HG03095 (cell line): ENCODE measurements around the gene SF3B5.
"Not testable (repeated sequence)": the region's sequence is repeated elsewhere in the genome, so short reads cannot be mapped to it uniquely, and the experiment has no call there.

ENCODE experiments used
- ATAC-seq: cut with Tn5 transposase; IDR thresholded peaks from one replicate; pipeline ENCODE4 v1.9.1; 2021; ENCODE audit warnings: moderate library complexity; ENCODE audit not compliant: unreplicated experiment

Gene SF3B5

DNA sequence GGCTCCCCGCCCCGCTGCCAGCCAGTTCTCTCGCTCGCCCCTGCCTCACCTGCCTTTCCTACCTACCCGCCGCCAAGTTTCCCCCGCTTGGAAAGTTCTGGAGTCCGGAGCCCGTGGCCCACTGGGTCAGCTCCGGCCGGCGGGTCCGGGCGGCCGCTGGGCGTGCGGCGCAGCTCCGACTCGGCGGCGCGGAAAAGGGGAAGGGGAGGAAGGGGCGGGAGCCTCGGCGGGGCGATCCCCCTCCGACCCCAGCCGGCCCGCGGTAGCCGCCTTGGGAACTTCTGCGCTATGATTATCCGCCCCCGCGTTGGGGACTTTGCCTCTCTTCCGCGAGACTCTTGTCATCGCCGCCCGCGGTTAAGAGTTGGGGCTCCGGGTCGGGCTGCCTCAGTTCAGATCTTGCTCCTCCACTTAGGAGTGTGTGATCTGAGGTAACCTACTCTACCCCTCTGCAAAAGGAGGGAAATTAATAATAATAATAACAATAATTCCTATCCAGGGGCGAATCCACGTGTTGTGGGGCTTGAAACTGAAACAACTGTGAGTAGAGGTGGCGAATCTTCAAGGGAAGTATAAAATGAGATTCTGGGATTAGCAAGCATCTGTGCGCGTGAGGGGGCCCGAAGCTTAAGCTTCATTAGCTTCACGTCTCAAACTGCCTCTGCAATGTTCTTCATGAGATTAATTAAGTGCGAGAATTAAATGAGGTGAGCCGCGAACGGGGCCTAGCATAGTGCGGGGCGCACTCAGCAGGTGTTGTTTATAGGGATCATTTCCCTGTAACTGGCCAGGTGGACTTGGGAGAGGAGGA is 30.8 kb downstream of the SF3B5 start:
- ATAC-seq = peak; percentile 23

DNA sequence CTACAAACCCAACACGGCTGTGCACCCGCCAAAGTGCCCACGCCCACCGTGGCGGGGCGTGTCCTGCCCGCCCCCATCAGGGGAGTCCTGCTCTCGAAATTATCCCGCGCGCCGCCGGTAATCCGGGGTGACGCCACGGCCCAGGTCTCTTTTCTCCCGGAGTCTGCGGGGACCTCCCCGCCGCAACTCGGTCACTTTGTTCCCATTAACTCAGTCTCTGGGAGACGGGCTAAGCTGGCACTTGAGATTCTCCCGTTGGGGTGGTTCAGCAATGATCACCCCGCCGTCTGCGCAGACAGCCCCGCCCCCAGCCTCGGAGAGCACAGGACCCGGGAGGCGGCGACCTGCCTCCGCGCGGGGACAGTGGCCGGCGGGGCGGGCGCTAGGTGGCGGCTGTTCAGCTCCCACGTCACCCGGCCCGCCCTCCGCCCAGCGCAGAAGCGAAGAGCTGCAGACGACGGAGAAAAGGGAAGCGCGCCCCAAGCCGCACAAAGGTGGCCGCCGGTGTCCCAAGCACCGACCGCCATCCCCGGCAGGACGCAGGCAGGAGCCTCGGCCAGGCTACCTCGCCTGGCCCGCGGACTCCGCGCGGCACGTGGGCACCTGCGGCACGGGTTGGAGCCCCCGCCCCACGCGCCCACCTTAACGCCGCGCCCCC is 31.5 kb downstream of the SF3B5 start:
- peak; percentile 79 for ATAC-seq

DNA sequence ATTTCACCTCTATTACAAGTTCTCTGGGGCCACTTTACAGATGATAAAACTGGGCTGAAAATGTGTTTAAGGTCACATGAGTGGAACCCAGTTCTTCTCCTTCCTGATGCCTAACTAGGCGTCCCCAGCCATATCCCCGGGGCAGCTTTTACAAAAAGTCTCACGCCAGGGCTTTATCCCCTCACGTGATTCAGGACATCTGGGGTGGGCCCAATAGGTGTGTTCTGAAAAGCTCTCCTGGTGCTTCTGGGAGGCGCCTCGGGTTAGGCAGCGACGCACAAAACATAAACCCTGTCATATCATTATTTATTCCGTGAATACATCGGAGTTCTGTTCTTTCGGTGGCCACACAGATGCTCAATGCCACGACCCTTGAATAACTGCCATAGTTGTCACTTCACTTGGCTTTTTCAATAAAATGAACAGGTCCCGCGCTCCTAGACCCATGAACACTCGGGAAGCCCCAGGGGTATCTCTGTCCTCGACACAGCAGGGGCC is 32.1 kb downstream of the SF3B5 start:
- ATAC-seq = no peak

DNA sequence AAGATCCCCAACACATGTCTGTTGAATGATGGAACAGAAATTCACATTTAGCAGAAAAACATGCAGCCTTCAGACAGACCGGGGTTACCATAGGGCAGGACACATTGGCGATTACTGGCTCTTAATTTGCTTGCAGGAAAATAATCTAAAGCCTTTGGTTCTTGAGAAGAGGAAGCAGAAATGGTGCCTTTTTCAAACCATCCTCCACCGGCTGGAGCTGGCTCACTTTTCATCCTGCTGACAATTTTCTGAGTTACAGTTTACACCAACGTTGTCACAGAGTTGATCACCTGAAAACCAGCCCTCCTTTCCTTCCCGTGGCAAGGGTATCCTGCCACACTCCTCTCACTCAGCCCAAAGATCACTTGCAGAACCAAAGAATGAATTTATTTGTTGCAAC is 32.6 kb downstream of the SF3B5 start:
- no peak for ATAC-seq

DNA sequence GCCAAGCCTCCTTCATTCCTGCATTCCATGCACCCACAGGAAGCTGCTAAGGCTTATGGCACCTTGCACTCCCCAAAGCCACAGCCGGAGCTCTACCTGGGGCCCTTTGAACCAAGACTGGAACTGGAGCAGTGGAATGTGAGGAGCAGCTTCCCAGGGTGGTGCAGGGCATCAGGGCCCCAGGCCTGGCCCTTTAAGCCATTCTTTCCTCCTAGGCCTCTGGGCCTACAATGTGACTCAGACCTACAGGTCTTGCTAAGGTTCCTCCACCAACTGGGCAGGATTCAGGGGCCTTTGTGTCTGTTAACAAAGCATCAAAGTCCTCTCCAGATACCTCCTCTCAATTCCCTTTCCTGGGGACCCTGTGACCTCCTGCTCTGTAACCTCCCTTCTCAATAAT is 36.2 kb downstream of the SF3B5 start:
- no peak for ATAC-seq

DNA sequence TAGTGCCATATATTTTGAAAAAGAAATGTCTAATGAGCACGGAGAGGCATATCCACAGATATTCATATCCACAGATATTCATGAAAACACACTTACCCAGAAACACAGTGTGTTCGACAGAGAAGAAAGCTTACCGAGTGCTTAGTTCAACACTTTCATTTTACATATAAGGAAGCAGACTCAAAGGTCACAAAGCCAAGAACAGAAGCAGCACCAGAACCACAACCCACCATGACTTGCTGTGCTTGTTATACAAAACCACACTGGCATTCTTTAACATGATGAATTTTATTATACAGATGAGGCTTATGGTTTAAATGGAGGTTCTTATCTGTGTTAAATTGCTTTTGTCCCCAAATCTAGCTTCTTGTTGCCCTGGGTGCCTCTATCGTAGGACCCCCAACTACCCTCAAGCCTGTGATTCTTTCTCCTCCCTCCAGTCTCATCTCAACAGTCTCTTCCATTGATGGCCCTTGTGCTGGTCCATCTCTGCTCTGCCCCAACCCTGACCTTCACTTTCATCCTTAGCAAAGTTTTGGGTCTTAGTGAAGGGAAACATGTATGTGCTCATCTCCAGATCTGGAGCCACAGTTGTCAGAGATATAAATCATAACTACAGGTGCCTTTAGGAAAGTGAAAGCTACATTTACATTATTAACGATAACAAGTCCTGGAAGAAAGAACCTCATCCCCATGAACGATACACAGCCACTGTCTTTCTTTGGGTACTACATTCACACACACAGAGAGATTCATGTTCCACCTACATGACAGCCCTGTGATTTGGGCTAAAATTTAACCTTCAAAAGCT is 40.0 kb downstream of the SF3B5 start:
- ATAC-seq = peak; percentile 80

DNA sequence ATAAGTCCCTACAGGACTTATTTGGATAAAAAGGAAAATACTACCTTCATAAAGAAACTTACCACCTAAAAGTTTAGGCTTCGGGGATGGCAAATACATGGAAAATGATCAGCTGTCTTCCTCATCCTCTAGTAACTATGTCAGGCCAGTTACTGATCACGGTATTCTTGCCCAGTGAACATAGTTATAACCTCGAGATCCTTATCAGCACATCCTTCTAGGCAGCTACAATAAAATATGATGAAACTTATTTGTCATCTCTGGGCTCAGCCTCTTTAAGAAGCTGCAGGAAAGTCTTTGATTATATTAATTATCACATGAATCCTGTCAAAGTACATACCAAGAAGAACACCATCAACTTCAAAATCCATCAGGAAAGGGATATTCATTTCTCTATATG is 41.8 kb downstream of the SF3B5 start:
- no peak for ATAC-seq

DNA sequence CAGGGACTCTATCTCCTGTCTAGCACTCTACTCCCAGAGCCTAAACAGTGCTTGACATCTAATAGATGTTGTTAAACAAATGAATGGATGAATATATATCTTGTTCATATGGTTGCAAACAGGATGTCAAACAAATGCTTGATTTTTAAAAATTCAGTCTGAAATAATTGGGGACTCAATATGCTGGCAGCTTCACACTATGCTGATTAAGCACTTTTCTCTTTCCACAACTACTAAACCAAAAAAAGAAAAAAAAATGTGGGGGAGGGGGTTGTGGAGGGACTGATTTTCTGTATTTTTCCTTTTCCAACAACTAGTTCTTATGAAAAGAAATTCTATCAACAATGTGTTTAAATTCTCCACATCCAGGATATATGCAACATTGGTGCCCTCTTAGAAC is 42.9 kb downstream of the SF3B5 start:
- ATAC-seq = no peak

DNA sequence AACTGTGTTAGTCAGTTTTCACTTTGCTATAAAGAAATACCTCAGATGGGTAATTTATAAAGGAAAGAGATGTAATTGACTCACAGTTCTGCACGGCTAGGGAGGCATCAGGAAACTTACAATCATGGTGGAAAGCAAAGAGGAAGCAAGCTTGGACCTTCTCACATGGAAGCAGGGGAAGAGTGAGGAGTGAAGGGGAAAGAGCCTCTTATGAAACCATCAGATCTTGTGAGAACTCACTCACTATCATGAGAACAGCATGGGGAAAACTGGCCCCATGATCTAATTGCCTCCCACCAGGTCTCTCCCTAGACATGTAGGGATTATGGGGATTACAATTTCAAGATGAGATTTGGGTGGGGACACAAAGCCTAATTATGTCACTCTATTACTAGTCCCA is 46.0 kb downstream of the SF3B5 start:
- no peak for ATAC-seq

DNA sequence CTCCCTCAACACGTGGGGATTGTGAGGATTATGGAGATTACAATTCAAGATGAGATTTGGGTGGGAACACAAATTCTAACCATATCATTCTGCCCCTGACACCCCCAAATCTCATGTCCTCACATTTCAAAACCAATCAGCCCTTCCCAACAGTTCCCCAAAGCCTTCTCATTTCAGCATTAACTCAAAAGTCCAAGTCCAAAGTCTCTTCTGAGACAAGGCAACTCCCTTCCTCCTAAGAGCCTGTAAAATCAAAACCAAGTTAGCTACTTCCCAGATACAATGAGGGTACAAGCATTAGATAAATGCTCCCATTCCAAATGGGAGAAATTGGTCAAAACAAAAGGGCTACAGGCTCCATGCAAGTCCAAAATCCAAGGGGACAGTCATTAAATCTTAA is 47.7 kb downstream of the SF3B5 start:
- no peak for ATAC-seq

DNA sequence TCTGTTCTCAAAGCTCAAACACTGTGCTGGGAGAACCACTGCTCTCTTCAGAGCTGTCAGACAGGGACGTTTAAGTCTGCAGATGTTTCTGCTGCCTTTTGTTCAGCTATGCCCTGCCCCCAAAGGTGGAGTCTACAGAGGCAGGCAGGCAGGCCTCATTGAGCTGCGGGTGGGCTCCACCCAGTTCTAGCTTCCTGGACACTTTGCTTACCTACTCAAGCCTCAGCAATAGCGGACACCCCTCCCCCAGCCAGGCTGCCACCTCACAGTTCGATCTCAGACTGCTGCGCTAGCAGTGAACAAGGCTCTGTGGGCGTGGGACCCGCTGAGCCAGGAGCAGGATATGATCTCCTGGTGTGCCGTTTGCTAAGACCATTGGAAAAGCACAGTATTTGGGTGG is 48.7 kb downstream of the SF3B5 start:
- not testable (repeated sequence) for ATAC-seq

DNA sequence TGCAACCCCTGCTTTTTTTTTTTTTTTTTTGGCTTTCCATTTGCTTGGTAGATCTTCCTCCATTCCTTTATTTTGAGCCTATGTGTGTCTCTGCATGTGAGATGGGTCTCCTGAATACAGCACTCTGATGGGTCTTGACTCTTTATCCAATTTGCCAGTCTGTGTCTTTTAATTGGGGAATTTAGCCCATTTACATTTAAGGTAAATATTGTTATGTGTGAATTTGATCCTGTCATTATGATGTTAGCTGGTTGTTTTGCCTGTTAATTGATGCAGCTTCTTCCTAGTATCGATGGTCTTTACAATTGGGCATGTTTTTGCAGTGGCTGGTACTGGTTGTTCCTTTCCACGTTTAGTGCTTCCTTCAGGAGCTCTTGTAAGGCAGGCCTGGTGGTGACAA is 50.4 kb downstream of the SF3B5 start:
- not testable (repeated sequence) for ATAC-seq
